ENCODE data around the gene FRMD4A.

DNA sequence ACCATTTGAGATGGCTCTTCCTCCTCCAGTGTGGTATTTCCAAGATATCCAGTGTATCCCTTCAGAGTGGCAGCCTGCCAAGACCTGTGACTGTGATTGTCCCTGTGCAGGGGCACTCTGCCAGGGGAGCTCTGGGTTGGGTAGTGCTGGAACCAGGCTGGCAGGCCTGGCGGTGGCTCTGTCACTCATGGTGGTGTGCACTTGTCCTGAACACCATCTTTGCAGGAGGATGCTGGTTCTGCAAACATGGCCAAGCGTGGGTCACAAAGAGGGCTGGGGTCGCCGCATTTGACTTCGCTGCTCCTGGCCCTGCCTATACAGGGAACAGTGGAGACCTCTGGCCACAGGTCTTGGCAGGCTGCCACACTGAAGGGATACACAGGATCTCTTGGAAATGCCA is 538.7 kb downstream of the FRMD4A start:
- TF ChIP-seq EZH2 (IDR thresholded peaks at IDR 0.05; ENCODE audit: low read length, unreplicated experiment) = no peak
- TF ChIP-seq, protein P1, sequence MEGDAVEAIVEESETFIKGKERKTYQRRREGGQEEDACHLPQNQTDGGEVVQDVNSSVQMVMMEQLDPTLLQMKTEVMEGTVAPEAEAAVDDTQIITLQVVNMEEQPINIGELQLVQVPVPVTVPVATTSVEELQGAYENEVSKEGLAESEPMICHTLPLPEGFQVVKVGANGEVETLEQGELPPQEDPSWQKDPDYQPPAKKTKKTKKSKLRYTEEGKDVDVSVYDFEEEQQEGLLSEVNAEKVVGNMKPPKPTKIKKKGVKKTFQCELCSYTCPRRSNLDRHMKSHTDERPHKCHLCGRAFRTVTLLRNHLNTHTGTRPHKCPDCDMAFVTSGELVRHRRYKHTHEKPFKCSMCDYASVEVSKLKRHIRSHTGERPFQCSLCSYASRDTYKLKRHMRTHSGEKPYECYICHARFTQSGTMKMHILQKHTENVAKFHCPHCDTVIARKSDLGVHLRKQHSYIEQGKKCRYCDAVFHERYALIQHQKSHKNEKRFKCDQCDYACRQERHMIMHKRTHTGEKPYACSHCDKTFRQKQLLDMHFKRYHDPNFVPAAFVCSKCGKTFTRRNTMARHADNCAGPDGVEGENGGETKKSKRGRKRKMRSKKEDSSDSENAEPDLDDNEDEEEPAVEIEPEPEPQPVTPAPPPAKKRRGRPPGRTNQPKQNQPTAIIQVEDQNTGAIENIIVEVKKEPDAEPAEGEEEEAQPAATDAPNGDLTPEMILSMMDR (conservative IDR thresholded peaks at IDR 0.05; ENCODE audit: low read depth, low read length) = no peak
